ENCODE measurements around the gene CAPZA1. TPM values are rescaled to one million over a fixed set of nuclear protein-coding genes. Genes with fewer than 3 reads are reported as not detected.

CAPZA1 gene
- polyA plus RNA-seq, 1 experiment: 65.1 TPM

GRCh38 chr1:112626887-112627286 lies 7.3 kb downstream of the CAPZA1 start:
- no peak for DNase-seq (ENCODE audit: low read depth)
- Histone ChIP-seq H3K27me3 (ENCODE audit: control insufficient read depth, insufficient read depth, low read length) (no peaks in the 10 kb centered on the region), H3K36me3 (ENCODE audit: control insufficient read depth, insufficient read depth, low read length) (peaks cover 3% of the 10 kb centered on the region; the same call in 1 of the 2 replicates), H3K4me3 (ENCODE audit: low read depth, low read length) (no peak overlapping the region)
- CTCF ChIA-PET: no interaction called here
- POLR2A ChIA-PET: no interaction called here
- no peak for TF ChIP-seq CTCF (IDR thresholded peaks at IDR 0.05; ENCODE audit: insufficient read depth, low read depth, low read length)

- Histone ChIP-seq H3K36me3 (ENCODE audit: control insufficient read depth, insufficient read depth, low read length) (peaks cover 3% of the 10 kb centered on the region; the same call in 1 of the 2 replicates), H3K27me3 (ENCODE audit: control insufficient read depth, insufficient read depth, low read length) (no peaks in the 10 kb centered on the region), H3K4me3 (ENCODE audit: low read depth, low read length) (no peak overlapping the region)
- CTCF ChIA-PET: interaction anchor here (2.0 kb wide), 1 partner anchor 16 kb away, joined by 4 read pairs; no protein-coding TSS in a partner anchor
- POLR2A ChIA-PET: no interaction called here
- TF ChIP-seq CTCF (IDR thresholded peaks at IDR 0.05; ENCODE audit: insufficient read depth, low read depth, low read length): no peak
- DNase-seq (ENCODE audit: low read depth): no peak
Observed at GRCh38 chr1:112628516-112628915, 8.9 kb downstream of the CAPZA1 start.

- CTCF ChIA-PET: interaction anchor here (0.7 to 2.0 kb wide), 2 partner anchors 15 to 74 kb away, joined by 3 to 4 read pairs; no protein-coding TSS in a partner anchor
- H3K27me3 ChIP-seq (ENCODE audit: control insufficient read depth, insufficient read depth, low read length): no peaks in the 10 kb centered on the region
- POLR2A ChIA-PET: no interaction called here
Observed at GRCh38 chr1:112629256-112629655, 9.6 kb downstream of the CAPZA1 start.

GRCh38 chr1:112633628-112634027 lies 14.0 kb downstream of the CAPZA1 start:
- H3K4me3 ChIP-seq (ENCODE audit: low read depth, low read length): no peak overlapping the region
- CTCF ChIA-PET: no interaction called here

More at GRCh38 chr1:112629256-112629655, 9.6 kb downstream of the CAPZA1 start:
- no peak for DNase-seq (ENCODE audit: low read depth)
- Histone ChIP-seq H3K4me3 (ENCODE audit: low read depth, low read length) (no peak overlapping the region), H3K36me3 (ENCODE audit: control insufficient read depth, insufficient read depth, low read length) (peaks cover 3% of the 10 kb centered on the region; the same call in 1 of the 2 replicates)
- no peak for TF ChIP-seq CTCF (IDR thresholded peaks at IDR 0.05; ENCODE audit: insufficient read depth, low read depth, low read length)

GRCh38 chr1:112634367-112634766 lies 14.7 kb downstream of the CAPZA1 start:
- DNase-seq (ENCODE audit: low read depth): no peak
- TF ChIP-seq CTCF (IDR thresholded peaks at IDR 0.05; ENCODE audit: insufficient read depth, low read depth, low read length): no peak
- ChIA-PET CTCF (no interaction called here), POLR2A (no interaction called here)
- no peak overlapping the region for H3K4me3 ChIP-seq (ENCODE audit: low read depth, low read length)
- H3K36me3 ChIP-seq (ENCODE audit: control insufficient read depth, insufficient read depth, low read length): peaks cover 2% of the 10 kb centered on the region; the same call in 1 of the 2 replicates
- H3K27me3 ChIP-seq (ENCODE audit: control insufficient read depth, insufficient read depth, low read length): no peaks in the 10 kb centered on the region

More at GRCh38 chr1:112633628-112634027, 14.0 kb downstream of the CAPZA1 start:
- no peak for TF ChIP-seq CTCF (IDR thresholded peaks at IDR 0.05; ENCODE audit: insufficient read depth, low read depth, low read length)
- POLR2A ChIA-PET: no interaction called here
- Histone ChIP-seq H3K36me3 (ENCODE audit: control insufficient read depth, insufficient read depth, low read length) (peaks cover 2% of the 10 kb centered on the region; the same call in 1 of the 2 replicates), H3K27me3 (ENCODE audit: control insufficient read depth, insufficient read depth, low read length) (no peaks in the 10 kb centered on the region)
- DNase-seq (ENCODE audit: low read depth): no peak

Measured in BJ (cell line).